Activated CD4-positive, alpha-beta T cell treated with anti-CD3 and anti-CD28 coated beads, Interleukin-2, amount 50 U/mL, for 48 hours (primary cell): Measurements from ENCODE around the gene CADM4.

Experiments
- DNase-seq, 2 experiments: peaks; one replicate each; pipeline ENCODE4 v3.0.0-alpha.2; 2020

The CADM4 gene

GRCh38 chr19:43633520-43633919 lies 6.1 kb downstream of the CADM4 start:
- DNase-seq, result no peak

- DNase-seq, result no peak
Observed at GRCh38 chr19:43631491-43631890, 8.2 kb downstream of the CADM4 start.

- DNase-seq, result no peak
Observed at GRCh38 chr19:43628646-43629326, 10.9 kb downstream of the CADM4 start.

GRCh38 chr19:43626838-43627237 lies 12.8 kb downstream of the CADM4 start:
- DNase-seq, result no peak

GRCh38 chr19:43625918-43626579 lies 13.6 kb downstream of the CADM4 start:
- DNase-seq, result peak; percentile 28 to 39

GRCh38 chr19:43624933-43625332 lies 14.7 kb downstream of the CADM4 start:
- DNase-seq, result peak; percentile 90 to 93

- no peak for DNase-seq
Observed at GRCh38 chr19:43623889-43624670, 15.6 kb downstream of the CADM4 start.

GRCh38 chr19:43622956-43623355 lies 16.7 kb downstream of the CADM4 start:
- DNase-seq, result no peak

- DNase-seq, result no peak
Observed at GRCh38 chr19:43622070-43622469, 17.6 kb downstream of the CADM4 start.

GRCh38 chr19:43620061-43621001 lies 19.3 kb downstream of the CADM4 start:
- DNase-seq, result peak in 1 of 2 experiments; percentile 88

- peak; percentile 83 to 91 for DNase-seq
Observed at GRCh38 chr19:43619262-43620060, 20.2 kb downstream of the CADM4 start, which contains the start of gene ZNF428. ZNF428 (minus strand) TSS chr19:43619629; CDS start chr19:43614304, 5,325 bp downstream.

GRCh38 chr19:43618921-43619261 lies 20.8 kb downstream of the CADM4 start:
- peak; percentile 56 to 66 for DNase-seq

- no peak for DNase-seq
Observed at GRCh38 chr19:43616954-43617353, 22.7 kb downstream of the CADM4 start.

- DNase-seq, result no peak
Observed at GRCh38 chr19:43616306-43616705, 23.3 kb downstream of the CADM4 start.

- DNase-seq, result no peak
Observed at GRCh38 chr19:43612374-43612773, 27.3 kb downstream of the CADM4 start.

- no peak for DNase-seq
Observed at GRCh38 chr19:43611788-43612187, 27.9 kb downstream of the CADM4 start, which contains the start of gene SRRM5. SRRM5 (plus strand) TSS chr19:43612088; CDS start chr19:43612122, 34 bp downstream.

- no peak for DNase-seq
Observed at GRCh38 chr19:43610493-43610892, 29.2 kb downstream of the CADM4 start.

- no peak for DNase-seq
Observed at GRCh38 chr19:43609872-43610271, 29.8 kb downstream of the CADM4 start.

- no peak for DNase-seq
Observed at GRCh38 chr19:43607238-43608205, 32.1 kb downstream of the CADM4 start.

- no peak for DNase-seq
Observed at GRCh38 chr19:43606569-43607229, 33.0 kb downstream of the CADM4 start.
